HG03097 (cell line): ENCODE data around the gene PHF1.

Experiments used
- ATAC-seq: cut with Tn5 transposase; IDR thresholded peaks from one replicate; pipeline ENCODE4 v1.9.1; 2021; ENCODE audit not compliant: unreplicated experiment, low FRiP score

PHF1 gene

GRCh38 chr6:33430991-33431879, 20.4 kb downstream of the PHF1 start:
- no peak for ATAC-seq

GRCh38 chr6:33431880-33432541, 21.2 kb downstream of the PHF1 start:
- ATAC-seq = no peak

GRCh38 chr6:33432546-33432945, 21.7 kb downstream of the PHF1 start:
- no peak for ATAC-seq

GRCh38 chr6:33433001-33433543, 22.3 kb downstream of the PHF1 start:
- ATAC-seq = no peak

GRCh38 chr6:33433544-33434191, 22.9 kb downstream of the PHF1 start:
- ATAC-seq = no peak

- no peak for ATAC-seq
These were observed 24.1 kb downstream of the PHF1 start for GRCh38 chr6:33434961-33435360.

GRCh38 chr6:33437666-33438065, 26.9 kb downstream of the PHF1 start:
- no peak for ATAC-seq

GRCh38 chr6:33438978-33439594, 28.3 kb downstream of the PHF1 start:
- ATAC-seq = no peak

GRCh38 chr6:33439956-33440648, 29.3 kb downstream of the PHF1 start:
- no peak for ATAC-seq

- no peak for ATAC-seq
These were observed 30.0 kb downstream of the PHF1 start for GRCh38 chr6:33440649-33441309.

- ATAC-seq = no peak
These were observed 30.6 kb downstream of the PHF1 start for GRCh38 chr6:33441457-33441856.

GRCh38 chr6:33442283-33442682, 31.5 kb downstream of the PHF1 start:
- ATAC-seq = no peak

- no peak for ATAC-seq
These were observed 32.2 kb downstream of the PHF1 start for GRCh38 chr6:33443025-33443424.

GRCh38 chr6:33443619-33444504, 33.0 kb downstream of the PHF1 start:
- ATAC-seq = no peak

GRCh38 chr6:33445119-33445603, 34.3 kb downstream of the PHF1 start:
- no peak for ATAC-seq

- no peak for ATAC-seq
These were observed 35.5 kb downstream of the PHF1 start for GRCh38 chr6:33446356-33446755.

GRCh38 chr6:33450434-33450833, 39.6 kb downstream of the PHF1 start:
- ATAC-seq = no peak

GRCh38 chr6:33451606-33452005, 40.8 kb downstream of the PHF1 start:
- ATAC-seq = no peak

GRCh38 chr6:33452496-33452895, 41.7 kb downstream of the PHF1 start:
- ATAC-seq = no peak
